ENCODE results near the gene NRARP.

The NRARP gene

GRCh38 chr9:137310189-137311052, 8.3 kb upstream of the NRARP start:
- peak; percentile 29 for DNase-seq

- peak; percentile 30 for DNase-seq
Observed at GRCh38 chr9:137309368-137310188, 7.5 kb upstream of the NRARP start.

- peak; percentile 29 for DNase-seq
Observed at GRCh38 chr9:137308057-137308619, 6.1 kb upstream of the NRARP start.

- DNase-seq: peak; percentile 27
Observed at GRCh38 chr9:137307255-137308056, 5.4 kb upstream of the NRARP start.

- DNase-seq: peak; percentile 30
Observed at GRCh38 chr9:137306850-137307254, 4.8 kb upstream of the NRARP start.

- no peak for DNase-seq
Observed at GRCh38 chr9:137306066-137306849, 4.2 kb upstream of the NRARP start.

GRCh38 chr9:137305798-137306065, 3.7 kb upstream of the NRARP start:
- DNase-seq: no peak

- peak; percentile 62 for DNase-seq
Observed at GRCh38 chr9:137305060-137305797, 3.2 kb upstream of the NRARP start.

- DNase-seq: no peak
Observed at GRCh38 chr9:137304383-137305059, 2.5 kb upstream of the NRARP start.

GRCh38 chr9:137303893-137304382, 1.9 kb upstream of the NRARP start:
- DNase-seq: peak; percentile 30

- peak; percentile 32 for DNase-seq
Observed at GRCh38 chr9:137303151-137303892, 1.3 kb upstream of the NRARP start.

- DNase-seq: no peak
Observed at GRCh38 chr9:137302449-137303150, 529 bp upstream of the NRARP start.

- DNase-seq: peak; percentile 45
Observed at GRCh38 chr9:137301081-137301947, 757 bp downstream of the NRARP start.

GRCh38 chr9:137300567-137301080, 1.4 kb downstream of the NRARP start:
- no peak for DNase-seq

GRCh38 chr9:137299938-137300337, 2.1 kb downstream of the NRARP start:
- DNase-seq: no peak

- no peak for DNase-seq
Observed at GRCh38 chr9:137299203-137299565, 2.9 kb downstream of the NRARP start.

GRCh38 chr9:137298401-137299202, 3.5 kb downstream of the NRARP start:
- no peak for DNase-seq
